OCI-LY3 (cell line): ENCODE results near the gene NCKAP5.

Experiments
- H2AFZ ChIP-seq: fragments of 200-600, 300-600 bp; shearing (Covaris generic); 2 replicates; pipeline ENCODE4 v1.6.0; 2014; ENCODE audit warnings: antibody characterized with exemption, low read depth, low read length
- H3K27ac ChIP-seq: fragments of 200-600, 300-600 bp; sonication (generic); 2 replicates; pipeline ENCODE4 v1.5.1; 2014; ENCODE audit warnings: mild to moderate bottlenecking, low read length, moderate library complexity, mixed read lengths
- H3K27me3 ChIP-seq: fragments of 200-600, 300-600 bp; sonication (generic); 2 replicates; pipeline ENCODE4 v1.6.1; 2014; ENCODE audit warnings: low read depth, low read length, mixed read lengths
- H3K36me3 ChIP-seq: fragments of 200-600, 300-600 bp; sonication (generic); replicated peaks from 2 replicates; pipeline ENCODE3; 2014; ENCODE audit warnings: low read depth, low read length, mixed read lengths
- H3K4me1 ChIP-seq: fragments of 300-600, 200-600 bp; sonication (generic); 2 replicates; pipeline ENCODE4 v1.6.1; 2014; ENCODE audit warnings: low read length, mixed read lengths
- H3K4me2 ChIP-seq: fragments of 200-600, 300-600 bp; sonication (generic); 2 replicates; pipeline ENCODE4 v1.6.1; 2014; ENCODE audit warnings: low read length, mixed read lengths
- H3K4me3 ChIP-seq: fragments of 300-600, 200-600 bp; sonication (generic); 2 replicates; pipeline ENCODE4 v1.5.1; 2014; ENCODE audit warnings: antibody characterized with exemption, mild to moderate bottlenecking, low read length, moderate library complexity
- H3K79me2 ChIP-seq: fragments of 300-600, 200-600 bp; shearing (Covaris generic); 2 replicates; pipeline ENCODE4 v1.6.1; 2014; ENCODE audit warnings: mild to moderate bottlenecking, low read length, mixed read lengths
- H3K9ac ChIP-seq: fragments of 300-600, 200-600 bp; shearing (Covaris generic); 2 replicates; pipeline ENCODE4 v1.6.0; 2014; ENCODE audit warnings: mild to moderate bottlenecking, low read length, moderate library complexity
- H3K9me3 ChIP-seq: fragments of 200-600, 300-600 bp; shearing (Covaris generic); 2 replicates; pipeline ENCODE4 v1.6.1; 2014; ENCODE audit warnings: low read length, mixed read lengths; ENCODE audit not compliant: insufficient read depth
- H4K20me1 ChIP-seq: fragments of 200-600, 300-600 bp; sonication (generic); 2 replicates; pipeline ENCODE4 v1.6.1; 2016; ENCODE audit warnings: low read length, mixed read lengths; ENCODE audit not compliant: insufficient read depth
- CTCF ChIP-seq: fragments of 200-600, 300-600 bp; sonication (generic); IDR thresholded peaks from 2 replicates; pipeline ENCODE4 v1.5.1; 2014; ENCODE audit warnings: antibody characterized with exemption, low read length, low read depth
- EZH2phosphoT487 ChIP-seq: fragments of 200-600 bp; shearing (Covaris generic); IDR thresholded peaks from 2 replicates; pipeline ENCODE4 v1.6.1; 2018; ENCODE audit warnings: antibody characterized with exemption, mixed run types, low read depth

NCKAP5 gene

DNA sequence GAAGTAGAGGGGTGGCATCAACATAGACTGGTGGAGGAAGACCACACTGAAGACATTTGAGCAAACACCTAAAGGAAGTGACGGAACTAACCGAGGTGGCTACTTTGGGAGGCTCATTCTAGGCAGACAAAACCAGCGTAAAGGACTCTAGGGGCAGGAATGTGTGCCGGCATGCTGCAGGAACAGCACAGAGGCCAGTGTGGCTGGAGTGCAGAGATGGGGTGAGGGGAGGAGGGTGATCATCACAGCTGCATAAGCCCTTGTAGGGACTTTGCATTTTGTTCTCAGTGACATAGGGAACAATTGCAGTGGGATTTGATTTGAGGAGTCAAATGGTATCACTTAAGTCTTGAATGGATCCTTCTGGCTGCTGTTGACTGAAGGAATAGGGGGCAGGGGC is 253.5 kb downstream of the NCKAP5 start:
- Histone ChIP-seq H3K79me2 (no peaks in the 10 kb centered on the region), H3K36me3 (no peaks in the 10 kb centered on the region), H3K27me3 (no peaks in the 10 kb centered on the region), H4K20me1 (no peaks in the 10 kb centered on the region), H3K9ac (no peak overlapping the region), H3K4me3 (no peak overlapping the region), H3K4me2 (no peak overlapping the region), H3K9me3 (no peaks in the 10 kb centered on the region), H3K4me1 (no peaks in the 10 kb centered on the region), H3K27ac (no peak overlapping the region), H2AFZ (no peak overlapping the region)
- TF ChIP-seq CTCF: no peak
- TF ChIP-seq EZH2phosphoT487: no peak

DNA sequence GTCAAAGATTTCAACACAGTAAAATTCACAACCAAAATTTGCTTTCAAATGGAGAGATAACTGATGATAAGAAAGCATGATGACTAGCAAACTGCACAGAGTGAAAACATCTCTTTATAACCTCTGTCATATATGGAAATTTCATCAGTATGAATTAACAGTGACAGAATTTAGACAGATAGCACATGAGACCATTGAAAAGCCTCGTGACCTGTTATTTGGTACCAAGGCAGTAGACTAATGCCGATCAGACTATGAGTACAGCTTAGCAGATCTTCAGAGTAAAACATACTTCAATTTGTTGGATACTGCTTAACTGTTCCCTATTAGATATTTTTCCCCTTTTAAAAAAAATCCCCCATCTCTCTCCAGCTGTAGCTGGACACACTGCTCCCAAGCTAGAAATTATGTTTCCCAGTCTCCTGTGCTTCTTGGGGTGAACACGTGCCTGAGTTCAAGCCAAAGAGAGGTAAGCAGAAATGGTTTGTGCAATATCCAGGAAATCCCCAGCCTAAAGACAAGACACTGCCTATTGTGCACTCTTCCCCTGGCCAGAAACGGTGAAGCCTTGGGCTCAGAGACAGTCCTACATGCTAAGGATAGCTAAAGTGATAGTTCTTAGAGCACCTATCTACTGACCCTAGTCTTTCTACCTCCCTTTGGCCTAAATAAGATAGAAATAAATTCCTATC is 256.1 kb downstream of the NCKAP5 start:
- H4K20me1 ChIP-seq: no peaks in the 10 kb centered on the region
- TF ChIP-seq EZH2phosphoT487 (no peak), CTCF (no peak)
- H3K27me3 ChIP-seq: no peaks in the 10 kb centered on the region

DNA sequence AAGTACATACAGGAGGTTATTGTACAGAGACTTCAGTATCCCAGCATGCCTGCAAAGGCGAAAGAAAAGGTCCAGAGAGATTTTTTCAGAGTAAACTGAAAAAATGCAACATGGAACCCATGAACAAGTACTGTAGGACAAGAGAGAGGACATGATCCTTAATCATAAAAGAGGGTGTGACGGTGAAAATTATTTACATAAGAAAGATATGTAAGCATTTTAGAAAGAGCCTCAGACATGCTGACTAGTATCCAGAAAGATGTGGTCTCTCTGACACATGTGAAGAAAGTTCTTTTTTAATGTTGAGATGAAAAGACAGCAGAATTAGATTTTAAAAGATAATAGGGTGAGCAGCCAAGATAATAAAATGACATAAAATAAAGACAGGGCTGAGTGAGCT is 262.0 kb downstream of the NCKAP5 start:
- no peak overlapping the region for H2AFZ ChIP-seq
- no peaks in the 10 kb centered on the region for H3K9me3 ChIP-seq
- H3K4me1 ChIP-seq: no peaks in the 10 kb centered on the region
- no peaks in the 10 kb centered on the region for H4K20me1 ChIP-seq
- H3K4me2 ChIP-seq: no peak overlapping the region
- no peak overlapping the region for H3K27ac ChIP-seq
- no peak overlapping the region for H3K9ac ChIP-seq
- no peaks in the 10 kb centered on the region for H3K27me3 ChIP-seq
- H3K36me3 ChIP-seq: no peaks in the 10 kb centered on the region
- TF ChIP-seq CTCF (no peak), EZH2phosphoT487 (no peak)
- H3K79me2 ChIP-seq: no peaks in the 10 kb centered on the region
- no peak overlapping the region for H3K4me3 ChIP-seq

More for the DNA sequence above, 256.1 kb downstream of the NCKAP5 start:
- Histone ChIP-seq H3K4me1 (no peaks in the 10 kb centered on the region), H3K27ac (no peak overlapping the region), H3K4me2 (no peak overlapping the region), H3K9ac (no peak overlapping the region), H3K79me2 (no peaks in the 10 kb centered on the region), H3K9me3 (no peaks in the 10 kb centered on the region), H2AFZ (no peak overlapping the region), H3K36me3 (no peaks in the 10 kb centered on the region), H3K4me3 (no peak overlapping the region)

DNA sequence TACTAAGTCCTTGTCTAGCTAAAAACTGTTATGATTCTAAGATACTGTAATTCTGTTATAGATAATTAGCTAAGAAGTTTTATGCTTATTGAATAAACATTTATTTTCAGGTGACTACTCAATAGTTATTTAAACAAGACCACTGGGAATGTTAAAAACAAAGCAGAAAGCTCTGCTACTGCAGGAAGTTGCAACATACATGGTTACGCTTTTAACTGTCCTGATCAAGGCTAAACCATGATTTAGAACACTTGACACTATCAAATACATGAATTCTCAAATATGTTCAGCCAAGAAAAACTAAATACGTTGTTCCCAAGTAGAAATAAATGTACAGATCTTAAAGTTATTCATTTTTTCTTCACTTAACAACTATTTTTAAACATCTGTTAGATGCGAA is 263.9 kb downstream of the NCKAP5 start:
- Histone ChIP-seq H3K9ac (no peak overlapping the region), H3K4me2 (no peak overlapping the region), H3K27me3 (no peaks in the 10 kb centered on the region), H4K20me1 (no peaks in the 10 kb centered on the region), H2AFZ (no peak overlapping the region), H3K79me2 (no peaks in the 10 kb centered on the region), H3K9me3 (no peaks in the 10 kb centered on the region), H3K27ac (no peak overlapping the region), H3K36me3 (no peaks in the 10 kb centered on the region), H3K4me3 (no peak overlapping the region), H3K4me1 (no peaks in the 10 kb centered on the region)
- TF ChIP-seq EZH2phosphoT487 (no peak), CTCF (no peak)
